Epithelial cell of proximal tubule (primary cell): Measurements from ENCODE around the gene PPIL1. TPM values are rescaled to one million over a fixed set of nuclear protein-coding genes. Genes with fewer than 3 reads are reported as not detected.

Source experiments
- DNase-seq: peaks from one replicate; pipeline ENCODE4 v3.0.0-alpha.2; 2011; ENCODE audit warnings: low read depth
- H3K4me3 ChIP-seq: 2 replicates; pipeline ENCODE4 v1.5.1; 2011; ENCODE audit warnings: low read depth, mild to moderate bottlenecking, low read length
- total RNA-seq: library from RNA; depleted of rRNA; stranded (reverse); fragments of >200 nt; gene quantifications from 2 replicates; pipeline ENCODE4 v1.2.3, GENCODE V29; 2015
- TF ChIP-seq, protein P1 (sequence below): conservative IDR thresholded peaks from 2 replicates; pipeline ENCODE4 v1.5.1; 2012; ENCODE audit warnings: low read depth, mild to moderate bottlenecking, low read length

PPIL1 gene
- total RNA-seq, 1 donor from 2014 or later = 26.6 TPM

DNA sequence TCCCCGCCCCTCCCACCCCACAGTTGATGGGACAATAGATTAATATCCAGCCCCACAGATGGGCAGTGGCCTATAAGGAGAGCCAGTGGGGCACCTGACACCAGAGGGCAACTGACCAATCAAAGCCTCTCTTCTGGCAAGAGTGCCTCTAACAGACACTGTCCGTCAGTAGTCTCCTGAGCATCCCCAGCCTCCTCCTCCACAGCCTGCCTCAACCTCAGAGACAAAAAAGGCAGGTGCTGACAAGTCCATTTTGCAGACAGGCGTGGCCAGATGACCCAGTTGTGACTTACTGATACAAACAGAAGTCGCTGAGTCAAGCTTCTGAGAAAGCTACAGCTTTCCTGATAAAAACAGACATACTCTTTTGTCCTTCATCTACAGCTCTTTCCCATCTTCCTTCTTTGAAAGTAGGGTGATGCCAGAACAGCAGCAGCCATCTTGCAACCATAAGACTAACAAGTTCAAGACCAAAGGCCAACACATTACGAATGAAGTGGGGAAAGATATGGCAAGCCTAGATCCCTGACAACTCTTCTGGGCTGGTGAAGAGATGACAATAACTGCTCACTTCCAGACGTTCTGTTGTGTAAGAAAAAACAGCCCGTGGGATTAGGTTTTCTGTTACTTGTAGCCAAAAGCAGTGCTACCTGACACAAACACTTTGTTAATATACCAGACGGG, 12.3 kb downstream of the PPIL1 start:
- no peak overlapping the region for H3K4me3 ChIP-seq
- DNase-seq = no peak
- TF ChIP-seq, protein P1, sequence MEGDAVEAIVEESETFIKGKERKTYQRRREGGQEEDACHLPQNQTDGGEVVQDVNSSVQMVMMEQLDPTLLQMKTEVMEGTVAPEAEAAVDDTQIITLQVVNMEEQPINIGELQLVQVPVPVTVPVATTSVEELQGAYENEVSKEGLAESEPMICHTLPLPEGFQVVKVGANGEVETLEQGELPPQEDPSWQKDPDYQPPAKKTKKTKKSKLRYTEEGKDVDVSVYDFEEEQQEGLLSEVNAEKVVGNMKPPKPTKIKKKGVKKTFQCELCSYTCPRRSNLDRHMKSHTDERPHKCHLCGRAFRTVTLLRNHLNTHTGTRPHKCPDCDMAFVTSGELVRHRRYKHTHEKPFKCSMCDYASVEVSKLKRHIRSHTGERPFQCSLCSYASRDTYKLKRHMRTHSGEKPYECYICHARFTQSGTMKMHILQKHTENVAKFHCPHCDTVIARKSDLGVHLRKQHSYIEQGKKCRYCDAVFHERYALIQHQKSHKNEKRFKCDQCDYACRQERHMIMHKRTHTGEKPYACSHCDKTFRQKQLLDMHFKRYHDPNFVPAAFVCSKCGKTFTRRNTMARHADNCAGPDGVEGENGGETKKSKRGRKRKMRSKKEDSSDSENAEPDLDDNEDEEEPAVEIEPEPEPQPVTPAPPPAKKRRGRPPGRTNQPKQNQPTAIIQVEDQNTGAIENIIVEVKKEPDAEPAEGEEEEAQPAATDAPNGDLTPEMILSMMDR = no peak

- TF ChIP-seq, protein P1 = no peak
- DNase-seq = no peak
- no peak overlapping the region for H3K4me3 ChIP-seq
Measured at GRCh38 chr6:36860126-36860525, 14.5 kb downstream of the PPIL1 start.

- no peak overlapping the region for H3K4me3 ChIP-seq
- TF ChIP-seq, protein P1 = no peak
- no peak for DNase-seq
Measured at GRCh38 chr6:36858407-36858981, 16.1 kb downstream of the PPIL1 start.

GRCh38 chr6:36857325-36857724, 17.3 kb downstream of the PPIL1 start:
- DNase-seq = no peak
- TF ChIP-seq, protein P1 = no peak
- H3K4me3 ChIP-seq = no peak overlapping the region

GRCh38 chr6:36856277-36856676, 18.3 kb downstream of the PPIL1 start:
- TF ChIP-seq, protein P1 = no peak
- no peak for DNase-seq

GRCh38 chr6:36855750-36856149, 18.9 kb downstream of the PPIL1 start:
- DNase-seq = no peak
- TF ChIP-seq, protein P1 = no peak
- no peak overlapping the region for H3K4me3 ChIP-seq

More at GRCh38 chr6:36856277-36856676, 18.3 kb downstream of the PPIL1 start:
- H3K4me3 ChIP-seq = no peak overlapping the region

- no peak overlapping the region for H3K4me3 ChIP-seq
- DNase-seq = peak; percentile 59
- TF ChIP-seq, protein P1 = no peak
Measured at GRCh38 chr6:36853325-36853724, 21.3 kb downstream of the PPIL1 start.
